ENCODE data around the gene THOC3. TPM values are rescaled to one million over a fixed set of nuclear protein-coding genes. Genes with fewer than 3 reads are reported as not detected.
A peak's percentile ranks its signal among the peaks of the same experiment; 100 is the strongest.
"Not testable (repeated sequence)": the region's sequence is repeated elsewhere in the genome, so short reads cannot be mapped to it uniquely, and the experiment has no call there.

Gene THOC3
- total and polyA plus RNA-seq, 5 donors from 2014 or later: 70.6 to 199 (median 127) TPM

DNA sequence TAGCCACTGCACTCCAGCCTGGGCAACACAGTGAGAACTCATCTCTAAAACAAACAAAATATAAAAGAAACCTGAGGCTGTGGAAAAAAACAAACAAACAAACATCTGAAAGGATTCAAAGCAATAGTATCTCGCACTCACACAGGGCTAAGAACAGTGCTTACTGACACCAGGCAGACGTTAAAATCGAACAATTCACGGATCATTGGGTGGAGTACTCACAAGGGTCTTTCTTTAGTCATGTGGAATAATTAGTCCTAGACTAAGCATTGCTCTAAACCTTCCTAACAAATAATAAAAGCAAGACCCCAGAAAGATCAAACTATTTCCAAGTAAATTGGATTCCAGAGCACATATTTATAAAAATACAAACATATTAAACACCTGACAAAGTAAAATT is 43.0 kb downstream of the THOC3 start:
- not testable (repeated sequence) for H3K27me3 Mint-ChIP-seq; H3K4me3 ChIP-seq (ENCODE audit: low read depth, low read length); H3K27me3 ChIP-seq (ENCODE audit: control insufficient read depth, insufficient read depth, low read length); H3K27ac Mint-ChIP-seq; H3K9me3 Mint-ChIP-seq; H3K4me1 ChIP-seq (ENCODE audit: control insufficient read depth, insufficient read depth, low read length, poor library complexity, severe bottlenecking); H3K27ac ChIP-seq (ENCODE audit: insufficient read depth, low read length, poor library complexity, severe bottlenecking); ATAC-seq (ENCODE audit: low read depth in 2 of 2); DNase-seq; H3K4me3 Mint-ChIP-seq; H3K9me3 ChIP-seq (ENCODE audit: control insufficient read depth in 2 of 2, low read length in 2 of 2)
- peaks cover 40% of the 10 kb centered on the region for H3K36me3 Mint-ChIP-seq
- peaks cover 5 to 13% (median 8%) of the 10 kb centered on the region in 4 donors for H3K4me1 Mint-ChIP-seq
- peaks cover 10% of the 10 kb centered on the region for H3K36me3 ChIP-seq (ENCODE audit: control insufficient read depth, insufficient read depth, low read length)

DNA sequence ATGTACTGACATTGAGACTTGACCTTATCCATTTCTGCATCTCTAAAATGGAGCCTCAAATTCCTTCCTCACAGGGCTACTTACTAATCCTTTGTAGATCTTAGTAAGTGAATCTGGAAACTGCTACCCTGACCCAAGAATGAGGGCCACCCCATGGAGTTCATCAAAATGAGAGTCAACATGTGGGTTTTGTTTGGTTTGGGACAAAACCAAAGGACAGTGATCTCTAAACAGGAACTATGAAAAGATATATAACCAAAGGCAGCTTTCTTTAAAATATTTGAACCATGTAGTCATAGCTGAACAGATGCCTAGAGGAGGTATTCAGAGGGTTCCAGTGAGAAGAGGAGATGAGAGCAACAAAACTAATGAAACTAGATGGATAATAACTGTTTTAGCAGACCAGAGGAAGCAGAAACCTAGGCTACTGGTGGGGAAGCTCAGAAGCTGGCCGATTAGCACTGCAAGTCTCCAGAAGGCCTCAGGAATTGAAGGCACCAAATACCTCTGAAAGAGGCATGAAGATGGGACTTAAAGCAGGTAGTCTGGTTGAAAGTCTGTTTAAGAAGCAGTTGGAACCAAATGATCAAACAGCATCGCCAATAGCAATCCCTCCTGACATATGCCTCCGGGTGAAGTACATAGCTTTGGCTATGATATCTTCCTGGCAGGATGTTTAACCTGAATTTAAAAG is 45.8 kb downstream of the THOC3 start:
- Mint-ChIP-seq H3K27ac (peak overlapping the region in 2 of 3 donors; percentile 12 to 18), H3K4me3 (no peak overlapping the region), H3K27me3 (no peaks in the 10 kb centered on the region), H3K36me3 (peaks cover 46% of the 10 kb centered on the region), H3K4me1 (peaks cover 5 to 15% (median 9%) of the 10 kb centered on the region in 4 donors), H3K9me3 (peaks cover 0 to 1% (median 0%) of the 10 kb centered on the region in 7 donors)
- Histone ChIP-seq H3K4me1 (ENCODE audit: control insufficient read depth, insufficient read depth, low read length, poor library complexity, severe bottlenecking) (no peaks in the 10 kb centered on the region), H3K27ac (ENCODE audit: insufficient read depth, low read length, poor library complexity, severe bottlenecking) (no peak overlapping the region), H3K9me3 (ENCODE audit: control insufficient read depth in 2 of 2, low read length in 2 of 2) (no peaks in the 10 kb centered on the region), H3K36me3 (ENCODE audit: control insufficient read depth, insufficient read depth, low read length) (peaks cover 13% of the 10 kb centered on the region), H3K4me3 (ENCODE audit: low read depth, low read length) (no peak overlapping the region), H3K27me3 (ENCODE audit: control insufficient read depth, insufficient read depth, low read length) (no peaks in the 10 kb centered on the region)
- DNase-seq (no peak), ATAC-seq (ENCODE audit: low read depth in 2 of 2) (no peak)

DNA sequence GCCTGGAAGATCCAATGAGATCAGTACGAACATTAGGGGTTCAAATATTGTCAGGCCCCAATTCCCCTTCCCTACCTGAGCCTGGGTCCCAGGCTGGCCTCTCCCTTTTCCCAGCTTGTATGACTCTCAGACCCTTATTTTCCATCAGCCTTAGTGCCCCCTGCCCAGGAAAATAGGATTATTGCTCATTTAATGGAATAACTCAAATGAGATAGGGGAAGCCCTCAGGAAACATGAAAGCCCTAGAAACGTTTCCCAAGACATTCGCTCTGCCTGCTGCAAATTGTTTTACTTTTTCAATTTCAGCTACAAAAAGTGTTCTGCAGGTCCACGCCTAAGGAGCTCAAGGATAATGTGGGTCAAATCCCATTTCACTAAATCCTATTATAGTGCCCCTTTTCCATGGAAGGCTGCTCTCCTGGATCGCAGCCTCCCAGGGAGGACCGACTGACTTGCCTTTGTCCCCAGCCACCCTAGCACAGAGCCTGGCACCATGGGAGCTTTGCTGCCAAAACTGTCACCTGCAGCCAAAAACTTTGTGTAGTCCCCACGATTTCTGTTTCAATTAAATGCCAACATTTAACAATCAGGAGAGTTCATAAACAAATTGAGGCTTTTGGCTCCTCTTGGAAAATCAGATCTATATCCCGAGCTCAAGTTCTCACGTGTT is 46.9 kb downstream of the THOC3 start:
- ATAC-seq (ENCODE audit: low read depth in 2 of 2) (no peak), DNase-seq (no peak)
- H3K4me1 ChIP-seq (ENCODE audit: control insufficient read depth, insufficient read depth, low read length, poor library complexity, severe bottlenecking): no peaks in the 10 kb centered on the region

DNA sequence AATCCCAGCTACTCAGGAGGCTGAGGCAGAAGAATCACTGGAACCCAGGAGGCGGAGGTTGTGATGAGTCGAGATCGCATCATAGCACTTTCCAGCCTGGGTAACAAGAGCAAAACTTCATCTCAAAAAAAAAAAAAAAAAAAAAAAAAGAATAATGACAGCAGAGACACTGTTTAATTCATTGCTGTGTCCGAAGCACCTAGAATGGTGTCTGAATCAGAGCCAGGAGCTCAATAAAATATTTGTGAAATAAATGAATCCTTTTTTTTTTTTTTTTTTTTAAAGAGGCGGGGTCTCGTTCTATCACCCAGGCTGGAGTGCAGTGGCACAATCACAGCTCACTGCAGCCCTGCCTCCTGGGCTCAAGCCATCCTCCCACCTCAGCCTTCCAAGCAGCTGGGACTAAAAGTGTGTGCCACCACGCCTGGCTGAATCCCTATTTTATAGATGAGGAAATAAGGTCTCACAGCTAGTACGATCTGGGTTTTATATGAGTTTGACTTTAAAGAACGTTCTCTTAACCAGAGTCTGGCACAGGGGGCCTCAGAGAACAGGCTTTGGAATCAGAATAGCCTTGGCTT is 47.8 kb downstream of the THOC3 start:
- Mint-ChIP-seq H3K4me3 (no peak overlapping the region), H3K27me3 (no peaks in the 10 kb centered on the region), H3K27ac (peak overlapping the region in 1 of 3 donors; percentile 6), H3K4me1 (peaks cover 4 to 17% (median 10%) of the 10 kb centered on the region in 4 donors), H3K9me3 (peaks cover 0 to 2% (median 0%) of the 10 kb centered on the region in 7 donors), H3K36me3 (peaks cover 50% of the 10 kb centered on the region)
- no peaks in the 10 kb centered on the region for H3K4me1 ChIP-seq (ENCODE audit: control insufficient read depth, insufficient read depth, low read length, poor library complexity, severe bottlenecking)
- no peak overlapping the region for H3K4me3 ChIP-seq (ENCODE audit: low read depth, low read length)
- H3K27me3 ChIP-seq (ENCODE audit: control insufficient read depth, insufficient read depth, low read length): no peaks in the 10 kb centered on the region
- no peaks in the 10 kb centered on the region for H3K9me3 ChIP-seq (ENCODE audit: control insufficient read depth in 2 of 2, low read length in 2 of 2)
- ATAC-seq (ENCODE audit: low read depth in 2 of 2): no peak
- H3K36me3 ChIP-seq (ENCODE audit: control insufficient read depth, insufficient read depth, low read length): peaks cover 11% of the 10 kb centered on the region
- no peak for DNase-seq
- no peak overlapping the region for H3K27ac ChIP-seq (ENCODE audit: insufficient read depth, low read length, poor library complexity, severe bottlenecking)

More for the DNA sequence above, 46.9 kb downstream of the THOC3 start:
- H3K9me3 ChIP-seq (ENCODE audit: control insufficient read depth in 2 of 2, low read length in 2 of 2): no peaks in the 10 kb centered on the region
- Mint-ChIP-seq H3K4me1 (peaks cover 5 to 15% (median 9%) of the 10 kb centered on the region in 4 donors), H3K27ac (peak overlapping the region in 2 of 3 donors; percentile 3 to 6), H3K27me3 (no peaks in the 10 kb centered on the region), H3K4me3 (no peak overlapping the region), H3K9me3 (peaks cover 0 to 2% (median 0%) of the 10 kb centered on the region in 7 donors), H3K36me3 (peaks cover 52% of the 10 kb centered on the region)
- H3K36me3 ChIP-seq (ENCODE audit: control insufficient read depth, insufficient read depth, low read length): peaks cover 11% of the 10 kb centered on the region
- H3K4me3 ChIP-seq (ENCODE audit: low read depth, low read length): no peak overlapping the region
- H3K27ac ChIP-seq (ENCODE audit: insufficient read depth, low read length, poor library complexity, severe bottlenecking): no peak overlapping the region
- no peaks in the 10 kb centered on the region for H3K27me3 ChIP-seq (ENCODE audit: control insufficient read depth, insufficient read depth, low read length)

DNA sequence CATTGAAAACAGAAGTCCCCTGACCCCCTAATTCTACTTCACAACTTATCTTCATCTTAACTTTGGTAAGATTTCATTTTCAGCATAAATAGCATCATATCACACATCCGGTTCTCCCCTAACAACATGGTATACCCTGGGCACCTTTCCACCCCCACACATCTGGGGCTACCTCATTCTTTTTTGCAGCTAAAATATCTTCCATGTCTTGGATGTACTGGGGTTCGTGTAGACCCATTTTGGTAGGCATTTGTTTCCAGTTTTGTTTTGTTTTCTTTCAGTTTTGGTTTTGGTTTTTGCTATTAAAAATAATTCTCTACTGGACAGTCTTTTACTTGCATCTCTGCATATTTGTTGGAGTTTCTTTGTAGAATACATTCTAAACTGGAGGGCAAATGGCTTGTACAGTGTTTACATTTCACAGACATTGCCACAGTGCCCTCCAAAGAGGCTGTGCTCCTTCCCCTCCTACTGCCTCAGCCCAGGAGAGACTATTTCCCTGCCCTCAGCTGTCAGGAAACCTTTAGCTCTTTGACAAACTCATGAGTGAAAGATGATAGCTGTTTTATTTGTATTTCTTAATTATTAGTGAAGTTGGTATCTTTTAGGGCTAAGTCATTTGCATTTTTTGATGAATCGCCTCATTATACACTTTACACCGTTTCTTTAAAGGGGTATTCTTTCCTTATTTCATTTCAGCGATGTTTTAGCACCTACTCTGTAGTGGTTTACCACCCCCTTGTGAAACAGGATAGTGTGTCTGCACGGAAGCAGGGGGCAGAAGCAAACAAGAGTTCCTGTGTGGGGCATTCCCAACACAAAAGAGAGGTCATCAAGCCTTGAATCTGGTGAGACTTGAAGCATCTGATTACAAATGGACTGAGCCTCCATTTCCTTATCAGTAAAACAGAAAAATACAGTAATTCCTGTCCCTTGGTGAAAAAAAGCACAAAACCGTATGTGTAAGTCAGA is 52.8 kb downstream of the THOC3 start:
- Mint-ChIP-seq H3K4me3 (peak overlapping the region in 3 of 4 donors; percentile 15 to 61 (median 51)), H3K36me3 (peaks cover 17% of the 10 kb centered on the region), H3K27ac (peak overlapping the region in 2 of 3 donors; percentile 60 to 87), H3K4me1 (peaks cover 7 to 15% (median 10%) of the 10 kb centered on the region in 4 donors)
- H3K27me3 ChIP-seq (ENCODE audit: control insufficient read depth, insufficient read depth, low read length); H3K27ac ChIP-seq (ENCODE audit: insufficient read depth, low read length, poor library complexity, severe bottlenecking); DNase-seq; H3K4me1 ChIP-seq (ENCODE audit: control insufficient read depth, insufficient read depth, low read length, poor library complexity, severe bottlenecking); H3K9me3 ChIP-seq (ENCODE audit: control insufficient read depth in 2 of 2, low read length in 2 of 2); ATAC-seq (ENCODE audit: low read depth in 2 of 2); H3K36me3 ChIP-seq (ENCODE audit: control insufficient read depth, insufficient read depth, low read length); H3K9me3 Mint-ChIP-seq; H3K27me3 Mint-ChIP-seq: not testable (repeated sequence)
- peak overlapping the region; percentile 26 for H3K4me3 ChIP-seq (ENCODE audit: low read depth, low read length)

DNA sequence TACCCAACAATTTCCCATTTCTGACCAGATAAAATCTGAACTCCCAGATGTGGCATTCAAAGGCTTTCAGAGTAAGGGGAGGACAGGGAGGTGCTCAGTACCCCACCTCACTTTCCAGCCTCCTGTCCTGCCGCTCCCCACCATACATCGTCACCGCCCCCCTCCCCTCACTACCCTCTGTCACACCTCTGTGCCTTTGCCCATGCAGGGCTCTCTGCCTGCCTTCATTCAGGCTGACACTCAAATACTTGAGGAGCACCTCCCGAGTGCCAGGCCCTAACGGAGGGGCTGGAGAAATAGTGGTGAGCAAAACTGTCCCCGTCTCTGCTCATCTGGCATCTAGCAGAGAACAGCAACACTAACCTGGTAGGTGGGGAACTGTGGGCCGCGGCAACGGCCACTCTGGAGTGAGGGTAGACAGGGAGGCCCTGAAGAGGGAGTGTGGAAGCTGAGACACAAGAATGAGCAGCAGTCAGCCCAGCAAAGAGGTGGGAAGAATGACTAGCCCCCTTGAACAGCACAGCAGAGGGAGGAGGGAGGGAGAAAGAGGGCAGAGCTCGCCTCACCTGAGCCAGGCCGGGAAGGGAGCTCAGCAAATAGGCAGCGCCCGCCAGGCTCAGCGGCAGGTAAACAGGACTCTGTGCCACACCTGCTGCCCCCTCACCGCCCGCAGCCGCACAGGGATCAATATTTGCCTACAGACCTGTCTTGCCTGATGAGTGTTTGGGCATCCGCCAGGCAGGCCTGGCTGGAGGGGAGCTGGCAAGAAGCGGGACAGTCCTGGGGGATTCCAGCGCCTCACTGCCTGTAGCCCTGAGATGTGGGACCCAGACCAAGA is 54.1 kb downstream of the THOC3 start:
- H3K27me3 Mint-ChIP-seq; H3K9me3 Mint-ChIP-seq; H3K27me3 ChIP-seq (ENCODE audit: control insufficient read depth, insufficient read depth, low read length); H3K4me3 Mint-ChIP-seq; H3K9me3 ChIP-seq (ENCODE audit: control insufficient read depth in 2 of 2, low read length in 2 of 2); H3K36me3 ChIP-seq (ENCODE audit: control insufficient read depth, insufficient read depth, low read length); DNase-seq; ATAC-seq (ENCODE audit: low read depth in 2 of 2); H3K4me3 ChIP-seq (ENCODE audit: low read depth, low read length); H3K27ac ChIP-seq (ENCODE audit: insufficient read depth, low read length, poor library complexity, severe bottlenecking); H3K4me1 Mint-ChIP-seq; H3K4me1 ChIP-seq (ENCODE audit: control insufficient read depth, insufficient read depth, low read length, poor library complexity, severe bottlenecking): not testable (repeated sequence)
- Mint-ChIP-seq H3K27ac (peak overlapping the region in 1 of 3 donors; percentile 79), H3K36me3 (peaks cover 11% of the 10 kb centered on the region)

All from CD4-positive, CD25-positive, alpha-beta regulatory T cell (primary cell).